ENCODE data around the gene HHAT.

Gene HHAT

GRCh38 chr1:210477328-210477924 lies 148.7 kb downstream of the HHAT start:
- TF ChIP-seq ZFX (IDR thresholded peaks at IDR 0.05; ENCODE audit: borderline replicate concordance) = no peak
- TF ChIP-seq CTCF (IDR thresholded peaks at IDR 0.05) = no peak

GRCh38 chr1:210478820-210479219 lies 150.1 kb downstream of the HHAT start:
- no peak for TF ChIP-seq CTCF (IDR thresholded peaks at IDR 0.05)
- H3K27ac ChIP-seq = no peak overlapping the region

More at GRCh38 chr1:210477328-210477924, 148.7 kb downstream of the HHAT start:
- no peak overlapping the region for H3K27ac ChIP-seq

GRCh38 chr1:210482491-210482890 lies 153.8 kb downstream of the HHAT start:
- H3K27ac ChIP-seq = no peak overlapping the region
- no peak for TF ChIP-seq ZFX (IDR thresholded peaks at IDR 0.05; ENCODE audit: borderline replicate concordance)
- no peak for TF ChIP-seq CTCF (IDR thresholded peaks at IDR 0.05)

GRCh38 chr1:210482945-210483617 lies 154.4 kb downstream of the HHAT start:
- H3K27ac ChIP-seq = no peak overlapping the region
- TF ChIP-seq CTCF (IDR thresholded peaks at IDR 0.05) (no peak), ZFX (IDR thresholded peaks at IDR 0.05; ENCODE audit: borderline replicate concordance) (no peak)

GRCh38 chr1:210483821-210484220 lies 155.1 kb downstream of the HHAT start:
- no peak overlapping the region for H3K27ac ChIP-seq
- TF ChIP-seq ZFX (IDR thresholded peaks at IDR 0.05; ENCODE audit: borderline replicate concordance) (no peak), CTCF (IDR thresholded peaks at IDR 0.05) (no peak)

- no peak for TF ChIP-seq CTCF (IDR thresholded peaks at IDR 0.05)
- TF ChIP-seq ZFX (IDR thresholded peaks at IDR 0.05; ENCODE audit: borderline replicate concordance) = no peak
- H3K27ac ChIP-seq = no peak overlapping the region
Observed at GRCh38 chr1:210487021-210487420, 158.3 kb downstream of the HHAT start.

- no peak overlapping the region for H3K27ac ChIP-seq
- TF ChIP-seq ZFX (IDR thresholded peaks at IDR 0.05; ENCODE audit: borderline replicate concordance) = no peak
- no peak for TF ChIP-seq CTCF (IDR thresholded peaks at IDR 0.05)
Observed at GRCh38 chr1:210489491-210489890, 160.8 kb downstream of the HHAT start.

All from 22Rv1 (cell line).